ENCODE results near the gene HOXB9. TPM values are rescaled to one million over a fixed set of nuclear protein-coding genes. Genes with fewer than 3 reads are reported as not detected.
A peak's percentile ranks its signal among the peaks of the same experiment; 100 is the strongest.

Gene HOXB9
- total and polyA plus RNA-seq, 9 donors, result 0.31 to 1.3 (median 0.57) TPM

DNA sequence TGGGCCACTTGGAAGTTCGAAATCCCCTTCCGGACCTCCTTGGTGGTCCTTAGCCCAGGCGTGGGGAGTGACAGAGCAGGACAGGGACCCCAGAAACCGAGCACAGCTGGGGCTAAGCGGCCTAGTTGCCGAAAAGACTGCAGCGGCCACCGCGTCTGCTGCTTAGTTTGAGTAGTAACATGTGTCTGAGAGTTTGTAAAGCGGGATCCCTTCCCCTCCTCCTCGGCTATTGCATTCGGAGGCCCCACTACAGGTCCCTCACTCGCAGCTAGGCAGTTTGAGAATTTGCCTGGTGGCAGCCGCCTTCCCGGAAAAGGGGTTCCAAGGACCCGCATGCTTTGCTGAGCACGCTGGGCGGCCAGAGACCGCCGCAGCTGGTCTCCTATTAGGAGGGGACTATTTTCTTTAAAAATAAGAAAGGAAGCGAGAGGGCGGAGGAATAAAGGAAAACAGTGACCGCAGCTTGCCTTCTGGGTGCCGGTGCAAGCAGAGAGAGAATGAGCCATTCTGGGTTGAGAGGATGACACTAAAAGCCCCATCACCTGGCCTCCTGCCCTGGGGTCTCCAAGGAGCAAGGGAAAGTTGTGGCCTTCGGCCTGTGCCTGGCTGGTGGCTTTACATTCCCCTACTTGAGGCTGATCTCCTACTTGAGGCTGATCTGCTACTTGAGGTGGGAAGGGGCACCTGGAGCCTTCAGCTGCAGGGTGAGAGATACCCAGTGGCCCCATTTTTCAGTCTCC lies 31.4 kb downstream of the HOXB9 start:
- H3K4me1 ChIP-seq (ENCODE audit: control insufficient read depth, insufficient read depth, low read length), result peaks cover 28% of the 10 kb centered on the region
- no peak overlapping the region for H3K4me3 ChIP-seq (ENCODE audit: low read length)
- 20% methylated on average over 17 of the region's 25 CpGs for WGBS (ENCODE audit: insufficient coverage)
- no peaks in the 10 kb centered on the region for H3K9me3 ChIP-seq (replicated peaks; ENCODE audit: control insufficient read depth, low read depth, low read length)
- H3K27me3 ChIP-seq (ENCODE audit: control insufficient read depth, insufficient read depth, low read length), result peaks cover 99% of the 10 kb centered on the region
- peak overlapping the region; percentile 70 for H3K27ac ChIP-seq (ENCODE audit: low read length)
- DNase-seq, result no peak
- no peaks in the 10 kb centered on the region for H3K36me3 ChIP-seq (ENCODE audit: control insufficient read depth, insufficient read depth, low read length)

DNA sequence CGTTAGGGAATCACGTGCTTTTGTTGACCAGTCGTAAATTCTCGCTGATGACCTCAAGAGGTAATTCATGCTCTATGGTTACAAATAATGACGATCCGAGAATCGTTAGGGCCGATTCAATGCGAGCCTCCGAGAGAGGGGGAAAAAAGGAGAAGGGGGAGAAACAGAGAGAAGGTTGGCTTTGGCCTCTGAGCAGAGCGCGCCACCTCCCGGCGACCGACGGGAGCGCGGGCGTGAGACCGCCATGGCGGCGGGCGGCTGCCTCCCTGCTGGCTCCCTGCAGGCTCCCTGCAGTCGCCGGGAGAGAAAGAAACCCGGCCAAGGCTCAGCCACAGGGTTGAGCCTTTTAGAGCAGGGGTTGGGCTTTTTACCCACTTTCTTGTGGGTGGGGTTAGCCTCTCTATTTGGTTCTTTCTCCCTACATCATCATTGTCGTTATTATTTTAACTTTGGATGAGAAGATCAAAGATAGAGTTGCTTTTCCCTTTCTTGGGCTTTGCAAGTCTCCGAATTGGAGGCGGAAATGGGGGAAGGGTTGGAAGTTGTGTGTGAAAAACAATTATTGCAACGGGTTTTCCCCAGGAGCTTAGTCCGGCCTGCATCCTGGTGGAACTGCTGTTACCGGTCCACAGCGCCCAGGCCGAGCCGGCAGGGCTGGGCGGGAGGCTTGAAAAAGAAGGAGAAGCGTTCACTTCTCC lies 32.2 kb downstream of the HOXB9 start:
- Histone ChIP-seq H3K36me3 (ENCODE audit: control insufficient read depth, insufficient read depth, low read length) (no peaks in the 10 kb centered on the region), H3K4me1 (ENCODE audit: control insufficient read depth, insufficient read depth, low read length) (peaks cover 28% of the 10 kb centered on the region), H3K27me3 (ENCODE audit: control insufficient read depth, insufficient read depth, low read length) (peaks cover 99% of the 10 kb centered on the region), H3K9me3 (replicated peaks; ENCODE audit: control insufficient read depth, low read depth, low read length) (no peaks in the 10 kb centered on the region), H3K27ac (ENCODE audit: low read length) (peak overlapping the region; percentile 70), H3K4me3 (ENCODE audit: low read length) (no peak overlapping the region)
- WGBS (ENCODE audit: insufficient coverage), result 10% methylated on average over 18 of the region's 37 CpGs
- DNase-seq, result peak; percentile 71

- 2% methylated on average over 46 of the region's 50 CpGs for WGBS (ENCODE audit: insufficient coverage)
- H3K9me3 ChIP-seq (replicated peaks; ENCODE audit: control insufficient read depth, low read depth, low read length), result no peaks in the 10 kb centered on the region
- peak within 1 kb of the TSS; percentile 70 for H3K27ac ChIP-seq (ENCODE audit: low read length)
- DNase-seq, result no peak
- peak within 1 kb of the TSS; percentile 32 for H3K4me3 ChIP-seq (ENCODE audit: low read length)
- peaks cover 27% of the 10 kb centered on the region for H3K4me1 ChIP-seq (ENCODE audit: control insufficient read depth, insufficient read depth, low read length)
- no peaks in the 10 kb centered on the region for H3K36me3 ChIP-seq (ENCODE audit: control insufficient read depth, insufficient read depth, low read length)
- peaks cover 98% of the 10 kb centered on the region for H3K27me3 ChIP-seq (ENCODE audit: control insufficient read depth, insufficient read depth, low read length)
These were observed 32.9 kb downstream of the HOXB9 start, which contains the start of gene HOXB5 for GRCh38 chr17:48593126-48593829. Gene HOXB5 (minus strand): TSS chr17:48593779. CDS start chr17:48593682, 97 bp downstream.

DNA sequence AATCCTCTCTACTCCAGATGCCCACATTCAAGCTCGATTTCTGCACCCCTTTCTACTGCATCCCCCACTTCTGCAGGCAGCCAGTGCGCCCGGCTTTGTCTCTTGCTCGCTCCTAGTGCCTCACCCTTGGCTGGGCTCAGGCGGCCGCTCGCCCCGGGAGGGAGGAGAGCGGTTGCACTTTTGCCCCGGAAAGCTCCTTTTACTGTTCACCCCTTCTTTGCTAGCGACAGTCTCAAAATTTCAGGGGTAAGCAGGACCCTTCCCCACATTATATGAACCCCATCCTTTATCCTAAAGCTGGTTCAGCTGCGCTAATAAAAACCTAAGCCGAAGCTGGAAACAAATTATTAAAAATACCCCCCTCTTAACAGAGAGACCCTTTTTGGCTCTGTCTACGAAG lies 33.6 kb downstream of the HOXB9 start:
- Histone ChIP-seq H3K4me1 (ENCODE audit: control insufficient read depth, insufficient read depth, low read length) (peaks cover 25% of the 10 kb centered on the region), H3K4me3 (ENCODE audit: low read length) (no peak overlapping the region)
- 3% methylated on average over 11 of the region's 14 CpGs for WGBS (ENCODE audit: insufficient coverage)

GRCh38 chr17:48592057-48592514 lies 34.1 kb downstream of the HOXB9 start:
- H3K36me3 ChIP-seq (ENCODE audit: control insufficient read depth, insufficient read depth, low read length), result no peaks in the 10 kb centered on the region
- H3K4me3 ChIP-seq (ENCODE audit: low read length), result no peak overlapping the region
- no peak overlapping the region for H3K27ac ChIP-seq (ENCODE audit: low read length)
- no peaks in the 10 kb centered on the region for H3K9me3 ChIP-seq (replicated peaks; ENCODE audit: control insufficient read depth, low read depth, low read length)
- 25% methylated on average over 25 of the region's 33 CpGs for WGBS (ENCODE audit: insufficient coverage)
- no peak for DNase-seq
- H3K4me1 ChIP-seq (ENCODE audit: control insufficient read depth, insufficient read depth, low read length), result peaks cover 24% of the 10 kb centered on the region
- peaks cover 98% of the 10 kb centered on the region for H3K27me3 ChIP-seq (ENCODE audit: control insufficient read depth, insufficient read depth, low read length)

More for the DNA sequence above, 33.6 kb downstream of the HOXB9 start:
- Histone ChIP-seq H3K9me3 (replicated peaks; ENCODE audit: control insufficient read depth, low read depth, low read length) (no peaks in the 10 kb centered on the region), H3K27ac (ENCODE audit: low read length) (no peak overlapping the region), H3K36me3 (ENCODE audit: control insufficient read depth, insufficient read depth, low read length) (no peaks in the 10 kb centered on the region), H3K27me3 (ENCODE audit: control insufficient read depth, insufficient read depth, low read length) (peaks cover 98% of the 10 kb centered on the region)
- no peak for DNase-seq

- no peaks in the 10 kb centered on the region for H3K36me3 ChIP-seq (ENCODE audit: control insufficient read depth, insufficient read depth, low read length)
- DNase-seq, result no peak
- no peaks in the 10 kb centered on the region for H3K9me3 ChIP-seq (replicated peaks; ENCODE audit: control insufficient read depth, low read depth, low read length)
- H3K4me1 ChIP-seq (ENCODE audit: control insufficient read depth, insufficient read depth, low read length), result peaks cover 28% of the 10 kb centered on the region
- H3K27ac ChIP-seq (ENCODE audit: low read length), result no peak overlapping the region
- peaks cover 98% of the 10 kb centered on the region for H3K27me3 ChIP-seq (ENCODE audit: control insufficient read depth, insufficient read depth, low read length)
- no peak overlapping the region for H3K4me3 ChIP-seq (ENCODE audit: low read length)
- no CpG with 5 or more reads among the region's 10 CpGs for WGBS (ENCODE audit: insufficient coverage)
These were observed 34.7 kb downstream of the HOXB9 start for GRCh38 chr17:48591255-48592056.

- H3K4me3 ChIP-seq (ENCODE audit: low read length), result no peak overlapping the region
- H3K27me3 ChIP-seq (ENCODE audit: control insufficient read depth, insufficient read depth, low read length), result peaks cover 98% of the 10 kb centered on the region
- no peaks in the 10 kb centered on the region for H3K9me3 ChIP-seq (replicated peaks; ENCODE audit: control insufficient read depth, low read depth, low read length)
- peaks cover 35% of the 10 kb centered on the region for H3K4me1 ChIP-seq (ENCODE audit: control insufficient read depth, insufficient read depth, low read length)
- no peak overlapping the region for H3K27ac ChIP-seq (ENCODE audit: low read length)
- DNase-seq, result no peak
- H3K36me3 ChIP-seq (ENCODE audit: control insufficient read depth, insufficient read depth, low read length), result no peaks in the 10 kb centered on the region
These were observed 35.5 kb downstream of the HOXB9 start for GRCh38 chr17:48590607-48591161.

DNA sequence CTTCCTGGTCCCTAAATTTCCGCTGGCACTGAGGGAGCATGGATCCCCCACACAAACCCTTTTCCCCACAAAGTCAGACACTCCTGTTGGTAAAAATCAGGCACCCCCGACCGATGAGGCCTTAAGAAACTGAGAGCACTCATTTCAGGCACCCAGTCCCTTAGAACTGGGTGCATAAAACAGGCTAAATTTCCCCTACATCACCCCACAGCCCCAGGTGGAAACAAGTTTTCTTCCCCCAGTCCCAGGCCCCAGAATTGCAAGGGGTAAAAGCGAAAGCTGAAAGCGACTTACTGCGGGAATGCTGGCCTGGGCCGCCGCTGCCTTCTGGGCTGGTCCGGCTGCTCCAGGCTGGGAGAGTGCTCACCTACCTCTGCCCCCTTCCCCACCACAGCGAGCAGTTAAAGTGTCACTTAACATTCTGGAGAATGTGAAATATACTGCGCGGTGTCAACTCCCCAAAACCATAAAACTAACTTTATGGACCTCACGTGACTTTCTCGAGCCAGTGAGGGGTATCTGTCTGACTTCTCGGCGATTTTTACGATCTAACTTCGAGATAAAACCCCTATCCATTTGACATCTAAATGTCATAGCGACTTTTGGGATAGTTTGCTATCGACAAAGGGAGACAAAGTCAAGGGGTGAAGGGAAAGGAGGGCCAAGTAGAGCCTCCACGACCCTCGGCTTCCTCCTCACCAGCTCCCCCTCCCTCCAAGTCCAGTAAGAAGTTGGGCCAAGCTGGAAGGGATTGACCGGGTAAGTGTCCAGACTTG lies 36.1 kb downstream of the HOXB9 start, which contains the start of gene HOXB3:
HOXB3 (minus strand) TSS at position 411 of the 776 bp plus-strand sequence. CDS start 37,767 bp downstream, outside the sequence.
- WGBS (ENCODE audit: insufficient coverage), result 24% methylated on average over 3 of the region's 23 CpGs
- Histone ChIP-seq H3K36me3 (ENCODE audit: control insufficient read depth, insufficient read depth, low read length) (no peaks in the 10 kb centered on the region), H3K27me3 (ENCODE audit: control insufficient read depth, insufficient read depth, low read length) (peaks cover 98% of the 10 kb centered on the region), H3K4me3 (ENCODE audit: low read length) (no peak within 1 kb of the TSS), H3K9me3 (replicated peaks; ENCODE audit: control insufficient read depth, low read depth, low read length) (no peaks in the 10 kb centered on the region), H3K4me1 (ENCODE audit: control insufficient read depth, insufficient read depth, low read length) (peaks cover 39% of the 10 kb centered on the region), H3K27ac (ENCODE audit: low read length) (no peak within 1 kb of the TSS)
- DNase-seq, result no peak
